BE2C (cell line): Measurements from ENCODE around the gene DAPK2.

Experiments
- DNase-seq: peaks from one replicate; pipeline ENCODE4 v3.0.0-alpha.2; 2020
- H3K27me3 ChIP-seq: fragments of 250-450 bp; sonication (Bioruptor Pico); 2 replicates; pipeline ENCODE4 v1.5.1; 2020; ENCODE audit warnings: mild to moderate bottlenecking
- H3K36me3 ChIP-seq: fragments of 250-450 bp; sonication (Bioruptor Pico); 2 replicates; pipeline ENCODE4 v1.5.1; 2020; ENCODE audit warnings: mild to moderate bottlenecking
- H3K4me1 ChIP-seq: fragments of 250-450 bp; sonication (Bioruptor Pico); 2 replicates; pipeline ENCODE4 v1.5.1; 2020
- H3K4me3 ChIP-seq: 2 replicates; pipeline ENCODE4 v1.5.1; 2011; ENCODE audit warnings: low read depth, low read length
- H3K9me3 ChIP-seq: fragments of 250-450 bp; sonication (Bioruptor Pico); 2 replicates; pipeline ENCODE4 v1.5.1; 2020
- TF ChIP-seq, protein P1 (sequence below): IDR thresholded peaks from 2 replicates; pipeline ENCODE4 v1.5.1; 2012; ENCODE audit warnings: mild to moderate bottlenecking, low read depth, low read length

Gene DAPK2

GRCh38 chr15:64070965-64071851, 24.9 kb upstream of the DAPK2 start:
- TF ChIP-seq, protein P1, sequence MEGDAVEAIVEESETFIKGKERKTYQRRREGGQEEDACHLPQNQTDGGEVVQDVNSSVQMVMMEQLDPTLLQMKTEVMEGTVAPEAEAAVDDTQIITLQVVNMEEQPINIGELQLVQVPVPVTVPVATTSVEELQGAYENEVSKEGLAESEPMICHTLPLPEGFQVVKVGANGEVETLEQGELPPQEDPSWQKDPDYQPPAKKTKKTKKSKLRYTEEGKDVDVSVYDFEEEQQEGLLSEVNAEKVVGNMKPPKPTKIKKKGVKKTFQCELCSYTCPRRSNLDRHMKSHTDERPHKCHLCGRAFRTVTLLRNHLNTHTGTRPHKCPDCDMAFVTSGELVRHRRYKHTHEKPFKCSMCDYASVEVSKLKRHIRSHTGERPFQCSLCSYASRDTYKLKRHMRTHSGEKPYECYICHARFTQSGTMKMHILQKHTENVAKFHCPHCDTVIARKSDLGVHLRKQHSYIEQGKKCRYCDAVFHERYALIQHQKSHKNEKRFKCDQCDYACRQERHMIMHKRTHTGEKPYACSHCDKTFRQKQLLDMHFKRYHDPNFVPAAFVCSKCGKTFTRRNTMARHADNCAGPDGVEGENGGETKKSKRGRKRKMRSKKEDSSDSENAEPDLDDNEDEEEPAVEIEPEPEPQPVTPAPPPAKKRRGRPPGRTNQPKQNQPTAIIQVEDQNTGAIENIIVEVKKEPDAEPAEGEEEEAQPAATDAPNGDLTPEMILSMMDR = no peak
- peaks cover 8% of the 10 kb centered on the region; the same call in 1 of the 2 replicates for H3K4me1 ChIP-seq
- H3K27me3 ChIP-seq = no peaks in the 10 kb centered on the region
- DNase-seq = no peak
- peaks cover 14% of the 10 kb centered on the region; the same call in 1 of the 2 replicates for H3K36me3 ChIP-seq
- H3K4me3 ChIP-seq = no peak overlapping the region
- no peaks in the 10 kb centered on the region for H3K9me3 ChIP-seq

- DNase-seq = no peak
- Histone ChIP-seq H3K27me3 (no peaks in the 10 kb centered on the region), H3K9me3 (no peaks in the 10 kb centered on the region), H3K4me1 (peaks cover 8% of the 10 kb centered on the region; the same call in 1 of the 2 replicates), H3K36me3 (peaks cover 14% of the 10 kb centered on the region; the same call in 1 of the 2 replicates), H3K4me3 (no peak overlapping the region)
- TF ChIP-seq, protein P1 = no peak
Measured at GRCh38 chr15:64070106-64070505, 23.8 kb upstream of the DAPK2 start.

DNA sequence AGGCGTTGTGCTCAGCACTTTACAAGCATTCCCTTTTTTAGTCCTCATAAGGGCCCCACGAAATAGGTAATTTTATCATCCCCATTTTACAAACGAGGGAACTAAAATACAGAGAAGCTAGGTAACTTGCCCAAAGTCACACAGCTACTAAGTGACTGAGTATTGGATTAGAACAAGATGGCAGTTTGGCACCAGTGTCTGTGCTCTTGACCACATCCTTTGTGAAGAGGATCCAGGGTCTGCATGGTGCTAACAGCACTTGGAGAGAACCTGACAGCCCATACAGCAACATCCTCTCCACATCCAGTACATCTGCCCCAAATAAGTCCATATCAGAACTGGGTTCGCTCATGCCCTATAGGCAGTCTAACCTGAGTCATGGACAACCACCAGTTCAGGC, 21.8 kb upstream of the DAPK2 start:
- Histone ChIP-seq H3K4me1 (peaks cover 8% of the 10 kb centered on the region; the same call in 1 of the 2 replicates), H3K9me3 (no peaks in the 10 kb centered on the region), H3K36me3 (peaks cover 14% of the 10 kb centered on the region; the same call in 1 of the 2 replicates), H3K4me3 (no peak overlapping the region), H3K27me3 (no peaks in the 10 kb centered on the region)
- TF ChIP-seq, protein P1 = no peak
- DNase-seq = no peak

DNA sequence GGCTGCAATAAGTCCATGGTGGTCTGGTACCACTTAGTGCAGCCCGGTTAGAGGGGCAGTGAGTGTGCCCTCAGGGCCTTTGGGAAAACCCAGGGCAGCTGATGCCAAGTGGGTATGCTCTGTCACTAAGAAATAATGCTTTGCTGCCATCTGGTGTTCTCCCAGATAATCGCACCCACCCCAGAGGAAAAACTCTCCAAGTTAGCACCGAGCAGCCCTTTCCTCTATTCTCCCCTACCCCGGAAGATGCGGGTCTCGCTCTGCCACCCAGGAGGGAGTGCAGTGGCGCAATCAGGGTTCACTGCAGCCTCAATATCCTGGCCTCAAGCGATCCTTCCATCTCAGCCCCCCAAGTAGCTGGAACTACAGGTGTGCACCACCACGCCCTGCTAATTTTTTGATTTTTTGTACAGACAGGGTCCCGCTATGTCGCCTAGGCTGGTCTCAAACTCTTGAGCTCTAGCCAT, 21.3 kb upstream of the DAPK2 start:
- Histone ChIP-seq H3K27me3 (no peaks in the 10 kb centered on the region), H3K4me3 (no peak overlapping the region), H3K36me3 (peaks cover 14% of the 10 kb centered on the region; the same call in 1 of the 2 replicates), H3K4me1 (peaks cover 8% of the 10 kb centered on the region; the same call in 1 of the 2 replicates), H3K9me3 (no peaks in the 10 kb centered on the region)
- DNase-seq = peak; percentile 90
- TF ChIP-seq, protein P1 = peak; percentile 79

GRCh38 chr15:64066451-64066850, 20.2 kb upstream of the DAPK2 start:
- peaks cover 8% of the 10 kb centered on the region; the same call in 1 of the 2 replicates for H3K4me1 ChIP-seq

More at GRCh38 chr15:64066451-64066850, 20.2 kb upstream of the DAPK2 start:
- H3K9me3 ChIP-seq = no peaks in the 10 kb centered on the region
- DNase-seq = no peak
- TF ChIP-seq, protein P1 = no peak
- no peaks in the 10 kb centered on the region for H3K27me3 ChIP-seq
- no peak overlapping the region for H3K4me3 ChIP-seq
- H3K36me3 ChIP-seq = peaks cover 10% of the 10 kb centered on the region; the same call in 1 of the 2 replicates
